Activated gamma-delta T cell treated with anti-CD3 and anti-CD28 coated beads, Interleukin-2, amount 50 U/mL, for 16 hours (primary cell): ENCODE results near the gene LPAR1.

Experiments
- DNase-seq: peaks from one replicate; pipeline ENCODE4 v3.0.0-alpha.2; 2020; ENCODE audit warnings: low read depth

Gene LPAR1

GRCh38 chr9:110919609-110920008 lies 118.7 kb downstream of the LPAR1 start:
- DNase-seq = no peak

GRCh38 chr9:110919050-110919435 lies 119.2 kb downstream of the LPAR1 start:
- no peak for DNase-seq

- DNase-seq = no peak
These were observed 119.8 kb downstream of the LPAR1 start for GRCh38 chr9:110918316-110919049.

GRCh38 chr9:110916403-110916802 lies 121.9 kb downstream of the LPAR1 start:
- DNase-seq = no peak

GRCh38 chr9:110912419-110913291 lies 125.6 kb downstream of the LPAR1 start:
- no peak for DNase-seq

GRCh38 chr9:110911659-110912418 lies 126.4 kb downstream of the LPAR1 start:
- no peak for DNase-seq

- DNase-seq = no peak
These were observed 129.4 kb downstream of the LPAR1 start for GRCh38 chr9:110908894-110909293.

GRCh38 chr9:110900917-110901316 lies 137.4 kb downstream of the LPAR1 start:
- DNase-seq = no peak

- no peak for DNase-seq
These were observed 137.8 kb downstream of the LPAR1 start for GRCh38 chr9:110900456-110900855.

GRCh38 chr9:110898866-110899265 lies 139.4 kb downstream of the LPAR1 start:
- no peak for DNase-seq

GRCh38 chr9:110898358-110898757 lies 139.9 kb downstream of the LPAR1 start:
- DNase-seq = no peak

- DNase-seq = no peak
These were observed 140.3 kb downstream of the LPAR1 start for GRCh38 chr9:110897943-110898342.

GRCh38 chr9:110895147-110895905 lies 142.9 kb downstream of the LPAR1 start:
- no peak for DNase-seq

GRCh38 chr9:110894731-110895130 lies 143.5 kb downstream of the LPAR1 start:
- no peak for DNase-seq

- no peak for DNase-seq
These were observed 145.6 kb downstream of the LPAR1 start for GRCh38 chr9:110892689-110893088.

GRCh38 chr9:110891760-110892159 lies 146.5 kb downstream of the LPAR1 start:
- no peak for DNase-seq

GRCh38 chr9:110890416-110890815 lies 147.9 kb downstream of the LPAR1 start:
- no peak for DNase-seq

- DNase-seq = no peak
These were observed 151.0 kb downstream of the LPAR1 start for GRCh38 chr9:110887276-110887675.

GRCh38 chr9:110886832-110887231 lies 151.4 kb downstream of the LPAR1 start:
- no peak for DNase-seq

GRCh38 chr9:110880189-110880588 lies 158.1 kb downstream of the LPAR1 start:
- DNase-seq = no peak

- DNase-seq = no peak
These were observed 160.9 kb downstream of the LPAR1 start for GRCh38 chr9:110877374-110877773.

- no peak for DNase-seq
These were observed 161.3 kb downstream of the LPAR1 start for GRCh38 chr9:110876929-110877328.
